Activated B cell treated with CpG ODN at 0.5 μM for 24 hours (primary cell): ENCODE results near the gene IFTAP. TPM values are rescaled to one million over a fixed set of nuclear protein-coding genes. Genes with fewer than 3 reads are reported as not detected.
A peak's percentile ranks its signal among the peaks of the same experiment; 100 is the strongest.
"Not testable (repeated sequence)": the region's sequence is repeated elsewhere in the genome, so short reads cannot be mapped to it uniquely, and the experiment has no call there.

ENCODE experiments used
- ATAC-seq: fragments of 200-7000 bp; cut with Tn5 transposase; one replicate; pipeline ENCODE4 v1.10.0; 2021; ENCODE audit warnings: low read depth, mild to moderate bottlenecking, moderate library complexity
- CTCF ChIA-PET: fragments of 350-600 bp; sonication (Branson Sonifier 250); formaldehyde crosslinking; loops from one replicate; lab custom pipeline; 2021; ENCODE audit warnings: antibody characterized with exemption; lab: Charles Lee
- POLR2A ChIA-PET: fragments of 350-600 bp; sonication (Branson Sonifier 250); formaldehyde crosslinking; loops from one replicate; lab custom pipeline; 2021; ENCODE audit warnings: antibody characterized with exemption; lab: Charles Lee
- DNase-seq: peaks from one replicate; pipeline ENCODE4 v3.0.0; 2022
- H3K27ac Mint-ChIP-seq: one replicate; pipeline ENCODE4 v1.8.0; 2020; ENCODE audit warnings: mixed read lengths
- H3K27me3 Mint-ChIP-seq: one replicate; pipeline ENCODE4 v1.8.0; 2021; ENCODE audit warnings: mixed read lengths
- H3K36me3 Mint-ChIP-seq: one replicate; pipeline ENCODE4 v1.8.0; 2021; ENCODE audit warnings: low read depth, mixed read lengths
- H3K4me1 Mint-ChIP-seq: one replicate; pipeline ENCODE4 v1.8.0; 2021; ENCODE audit warnings: mixed read lengths
- H3K4me3 Mint-ChIP-seq: one replicate; pipeline ENCODE4 v1.8.0; 2020; ENCODE audit warnings: mild to moderate bottlenecking, mixed read lengths
- H3K9me3 Mint-ChIP-seq: one replicate; pipeline ENCODE4 v1.8.0; 2020; ENCODE audit warnings: mixed read lengths
- CTCF ChIP-seq: fragments of 200-600 bp; IDR thresholded peaks from one replicate; pipeline ENCODE4 v1.8.0; 2022; ENCODE audit warnings: antibody characterized with exemption, mild to moderate bottlenecking
- intact Hi-C: fragments of 100-400 bp; cut with micrococcal nuclease; formaldehyde crosslinking; loops from one replicate; pipeline ENCODE4 v1.15.1; 2024
- total RNA-seq: library from RNA; stranded (reverse); gene quantifications from 2 replicates; pipeline ENCODE4 v1.2.3, GENCODE V29; 2022

Gene IFTAP, protein sequence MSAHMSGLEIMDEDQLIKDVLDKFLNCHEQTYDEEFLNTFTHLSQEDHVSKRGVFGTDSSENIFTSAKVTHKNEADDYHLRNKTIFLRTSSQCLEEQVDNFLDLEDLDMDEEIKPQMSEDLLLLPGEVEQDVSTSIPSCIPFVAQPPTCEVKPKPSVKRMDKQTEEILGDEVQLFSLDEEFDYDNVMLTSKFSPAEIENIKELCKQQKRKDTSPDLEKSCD
- total RNA-seq: 0.47 TPM in 1 of 2 replicates, not detected in the other

DNA sequence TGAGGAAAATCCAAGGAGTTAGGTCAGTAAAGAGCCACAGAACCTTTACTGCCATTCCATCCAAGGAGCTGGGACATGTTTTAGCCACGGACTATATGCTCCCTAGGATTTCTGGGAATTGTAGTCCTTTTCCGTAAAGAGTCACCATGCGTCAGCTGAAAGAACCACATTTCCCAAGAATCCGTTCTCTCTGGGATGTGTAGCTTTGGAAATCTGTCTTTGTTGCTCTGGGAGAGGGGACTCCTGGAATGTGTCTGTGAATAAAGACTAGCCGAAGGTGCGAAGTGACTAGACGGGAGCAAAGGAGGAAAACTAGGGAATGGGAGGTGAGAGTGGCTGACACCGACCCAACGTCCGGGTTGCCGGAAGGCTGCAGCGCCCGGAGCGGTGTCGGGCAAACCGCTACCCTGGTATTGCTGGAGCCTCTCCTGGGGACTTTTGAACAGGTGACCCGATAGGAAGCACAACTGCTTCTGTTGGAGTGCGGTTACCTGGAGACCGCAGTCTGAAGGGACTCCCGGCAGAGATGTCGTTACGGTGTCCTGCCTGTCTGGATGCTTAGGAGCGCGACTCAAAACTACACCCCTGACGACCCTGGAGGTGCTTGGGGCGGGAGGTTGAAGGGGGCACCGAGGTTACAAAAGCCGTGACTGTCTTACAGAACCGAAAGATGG, at the start of gene IFTAP:
Gene IFTAP (plus strand): TSS at position 187 of the 674 bp plus-strand sequence. CDS start 15,602 bp downstream, outside the sequence.
- ATAC-seq: peak; percentile 34
- peak within 1 kb of the TSS; percentile 82 for H3K4me3 Mint-ChIP-seq
- no peaks in the 10 kb centered on the region for H3K9me3 Mint-ChIP-seq
- H3K27me3 Mint-ChIP-seq: peaks cover 37% of the 10 kb centered on the region
- CTCF ChIA-PET: no interaction called here
- TF ChIP-seq CTCF: no peak
- no peak for DNase-seq
- intact Hi-C loops: no loop called here
- no peaks in the 10 kb centered on the region for H3K36me3 Mint-ChIP-seq
- peaks cover 8% of the 10 kb centered on the region for H3K4me1 Mint-ChIP-seq
- H3K27ac Mint-ChIP-seq: no peak within 1 kb of the TSS
- POLR2A ChIA-PET: no interaction called here

DNA sequence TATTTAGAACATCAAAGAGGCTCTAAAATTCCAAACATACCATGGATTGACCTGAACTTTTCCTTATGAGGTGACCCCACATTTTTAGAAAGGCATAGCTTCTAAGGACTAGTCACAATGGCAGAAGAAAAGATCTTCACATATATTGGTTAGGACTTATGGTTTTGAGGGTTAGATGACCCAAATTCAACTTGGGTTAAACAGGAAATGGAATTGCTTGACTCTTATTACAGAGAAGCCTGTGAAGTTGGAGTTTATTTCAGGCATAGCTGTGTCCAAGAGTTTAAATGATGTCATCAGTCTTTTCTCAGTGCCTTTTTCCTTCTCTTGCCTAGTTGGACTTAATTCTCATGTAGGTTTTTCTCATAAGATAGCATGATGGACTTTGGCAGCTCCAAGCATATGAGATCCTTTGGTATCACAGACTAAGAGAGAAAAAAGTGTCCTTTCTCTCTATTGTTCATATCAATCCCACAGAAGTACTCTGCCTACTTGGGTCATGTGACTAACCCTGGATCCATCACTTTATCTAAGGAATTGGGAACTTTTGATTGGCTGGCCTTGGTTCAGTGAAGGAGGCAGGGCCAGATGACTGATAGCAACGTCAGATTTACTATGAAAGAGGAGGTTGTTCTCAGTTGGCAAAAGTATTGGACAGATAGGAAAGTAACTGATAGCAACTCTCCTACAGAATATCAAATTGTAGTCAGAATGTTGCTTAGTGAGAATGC, 43.8 kb upstream of the IFTAP start:
- no peaks in the 10 kb centered on the region for H3K36me3 Mint-ChIP-seq
- DNase-seq (no peak), ATAC-seq (no peak)
- ChIA-PET POLR2A (no interaction called here), CTCF (no interaction called here)
- H3K27me3 Mint-ChIP-seq: peaks cover 6% of the 10 kb centered on the region
- no peak overlapping the region for H3K4me3 Mint-ChIP-seq
- no peak overlapping the region for H3K27ac Mint-ChIP-seq
- H3K9me3 Mint-ChIP-seq: no peaks in the 10 kb centered on the region
- no peak for TF ChIP-seq CTCF
- intact Hi-C loops: no loop called here
- H3K4me1 Mint-ChIP-seq: no peaks in the 10 kb centered on the region

- ATAC-seq, H3K4me3 Mint-ChIP-seq, DNase-seq, H3K27me3 Mint-ChIP-seq, H3K4me1 Mint-ChIP-seq, H3K27ac Mint-ChIP-seq, intact Hi-C loops, H3K36me3 Mint-ChIP-seq, POLR2A ChIA-PET, H3K9me3 Mint-ChIP-seq, CTCF ChIA-PET: not testable (repeated sequence)
Measured at GRCh38 chr11:36557390-36557789, 36.9 kb upstream of the IFTAP start.

DNA sequence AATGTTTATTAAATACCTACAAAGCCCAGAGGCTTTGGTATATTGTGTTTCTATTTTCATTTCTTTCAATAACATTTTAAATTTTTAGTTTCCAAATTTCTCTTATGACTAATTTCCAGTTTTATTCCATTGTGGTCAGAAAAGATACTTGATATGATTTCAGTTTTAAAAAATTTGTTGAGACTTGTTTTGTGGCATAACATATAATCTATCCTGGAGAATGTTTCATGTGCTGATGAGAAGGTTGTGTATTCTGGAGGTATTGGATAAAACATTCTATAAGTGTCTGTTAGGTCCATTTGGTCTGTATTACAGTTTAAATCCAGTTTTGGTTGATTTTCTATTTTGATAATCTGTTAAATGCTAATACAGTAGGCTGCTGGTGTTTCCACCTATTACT, 36.3 kb upstream of the IFTAP start:
- Mint-ChIP-seq H3K9me3 (peaks cover 9% of the 10 kb centered on the region), H3K36me3 (no peaks in the 10 kb centered on the region), H3K27ac (no peak overlapping the region), H3K27me3 (peaks cover 8% of the 10 kb centered on the region), H3K4me3 (no peak overlapping the region), H3K4me1 (no peaks in the 10 kb centered on the region)
- no peak for TF ChIP-seq CTCF
- ChIA-PET CTCF (no interaction called here), POLR2A (no interaction called here)
- intact Hi-C loops: no loop called here
- ATAC-seq (no peak), DNase-seq (no peak)

- CTCF ChIA-PET: no interaction called here
Measured at GRCh38 chr11:36558571-36559413, 35.5 kb upstream of the IFTAP start.

More at GRCh38 chr11:36558571-36559413, 35.5 kb upstream of the IFTAP start:
- H3K36me3 Mint-ChIP-seq: no peaks in the 10 kb centered on the region
- intact Hi-C loops: no loop called here
- POLR2A ChIA-PET: no interaction called here
- no peaks in the 10 kb centered on the region for H3K4me1 Mint-ChIP-seq
- ATAC-seq (no peak), DNase-seq (no peak)
- H3K4me3 Mint-ChIP-seq: no peak overlapping the region
- no peak for TF ChIP-seq CTCF
- H3K27me3 Mint-ChIP-seq: peaks cover 8% of the 10 kb centered on the region
- peaks cover 9% of the 10 kb centered on the region for H3K9me3 Mint-ChIP-seq
- H3K27ac Mint-ChIP-seq: no peak overlapping the region
